Endometrial microvascular endothelial cells (primary cell): ENCODE measurements around the gene PCDHB11. TPM values are rescaled to one million over a fixed set of nuclear protein-coding genes. Genes with fewer than 3 reads are reported as not detected.
"Not testable (repeated sequence)": the region's sequence is repeated elsewhere in the genome, so short reads cannot be mapped to it uniquely, and the experiment has no call there.

Experiments used
- in situ Hi-C: cut with HindIII; loops from 2 replicates; pipeline ENCODE4 v1.10.0; 2017; ENCODE audit warnings: low sequenced_read_pairs, low pct_unique_long_range_greater_than_20kb; ENCODE audit errors: inconsistent ontology term
- total RNA-seq: library from RNA; depleted of rRNA; stranded (reverse); fragments of >200 nt; gene quantifications from one replicate; pipeline ENCODE4 v1.2.3, GENCODE V29; 2015; ENCODE audit errors: inconsistent ontology term

The PCDHB11 gene
- total RNA-seq, 1 donor from 2014 or later, result 0.19 TPM

- in situ Hi-C loops, result not testable (repeated sequence)
Observed at GRCh38 chr5:141225421-141225820, 26.0 kb downstream of the PCDHB11 start.

GRCh38 chr5:141234109-141234667 is 34.8 kb downstream of the PCDHB11 start:
- in situ Hi-C loops, result no loop called here

DNA sequence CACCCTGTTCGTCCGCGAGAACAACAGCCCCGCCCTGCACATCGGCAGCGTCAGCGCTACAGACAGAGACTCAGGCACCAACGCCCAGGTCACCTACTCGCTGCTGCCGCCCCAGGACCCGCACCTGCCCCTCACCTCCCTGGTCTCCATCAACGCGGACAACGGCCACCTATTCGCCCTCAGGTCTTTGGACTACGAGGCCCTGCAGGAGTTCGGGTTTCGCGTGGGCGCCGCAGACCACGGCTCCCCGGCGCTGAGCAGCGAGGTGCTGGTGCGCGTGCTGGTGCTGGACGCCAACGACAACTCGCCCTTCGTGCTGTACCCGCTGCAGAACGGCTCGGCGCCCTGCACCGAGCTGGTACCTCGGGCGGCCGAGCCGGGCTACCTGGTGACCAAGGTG is 36.5 kb downstream of the PCDHB11 start:
- in situ Hi-C loops, result not testable (repeated sequence)

GRCh38 chr5:141236516-141237313 is 37.3 kb downstream of the PCDHB11 start:
- in situ Hi-C loops, result no loop called here

DNA sequence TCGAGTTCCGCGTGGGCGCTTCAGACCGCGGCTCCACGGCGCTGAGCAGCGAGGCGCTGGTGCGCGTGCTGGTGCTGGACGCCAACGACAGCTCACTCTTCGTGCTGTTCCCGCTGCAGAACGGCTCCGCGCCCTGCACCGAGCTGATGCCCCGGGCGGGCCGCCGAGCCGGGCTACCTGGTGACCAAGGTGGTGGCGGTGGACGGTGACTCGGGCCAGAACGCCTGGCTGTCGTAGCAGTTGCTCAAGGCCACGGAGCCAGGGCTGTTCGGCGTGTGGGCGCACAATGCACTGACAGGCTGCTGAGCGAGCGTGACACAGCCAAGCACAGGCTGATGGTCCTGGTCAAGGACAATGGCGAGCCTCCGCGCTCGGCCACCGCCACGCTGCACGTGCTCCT is 42.1 kb downstream of the PCDHB11 start:
- in situ Hi-C loops, result no loop called here

DNA sequence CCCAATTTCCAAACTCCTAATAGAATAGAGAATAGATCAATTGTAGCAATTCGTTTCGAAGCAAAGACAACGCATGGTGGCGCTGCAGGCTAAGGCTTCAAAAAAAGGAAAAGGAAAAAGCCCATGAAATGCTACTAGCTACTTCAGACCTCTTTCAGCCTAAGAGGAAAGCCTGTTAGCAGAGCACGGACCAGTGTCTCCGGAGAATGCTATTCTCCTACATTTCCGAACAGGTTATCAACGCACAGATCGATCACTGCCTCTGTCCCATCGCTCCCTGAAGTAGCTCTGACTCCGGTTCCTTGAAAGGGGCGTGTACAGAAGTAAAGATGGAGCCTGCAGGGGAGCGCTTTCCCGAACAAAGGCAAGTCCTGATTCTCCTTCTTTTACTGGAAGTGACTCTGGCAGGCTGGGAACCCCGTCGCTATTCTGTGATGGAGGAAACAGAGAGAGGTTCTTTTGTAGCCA is 45.9 kb downstream of the PCDHB11 start, which contains the start of gene PCDHB15:
Gene PCDHB15, plus strand, starts transcription at position 146 of the 468 bp plus-strand sequence. Its CDS starts 184 bp downstream, at position 330.
- in situ Hi-C loops, result no loop called here

- in situ Hi-C loops, result not testable (repeated sequence)
Observed at GRCh38 chr5:141246971-141247370, 47.5 kb downstream of the PCDHB11 start.

DNA sequence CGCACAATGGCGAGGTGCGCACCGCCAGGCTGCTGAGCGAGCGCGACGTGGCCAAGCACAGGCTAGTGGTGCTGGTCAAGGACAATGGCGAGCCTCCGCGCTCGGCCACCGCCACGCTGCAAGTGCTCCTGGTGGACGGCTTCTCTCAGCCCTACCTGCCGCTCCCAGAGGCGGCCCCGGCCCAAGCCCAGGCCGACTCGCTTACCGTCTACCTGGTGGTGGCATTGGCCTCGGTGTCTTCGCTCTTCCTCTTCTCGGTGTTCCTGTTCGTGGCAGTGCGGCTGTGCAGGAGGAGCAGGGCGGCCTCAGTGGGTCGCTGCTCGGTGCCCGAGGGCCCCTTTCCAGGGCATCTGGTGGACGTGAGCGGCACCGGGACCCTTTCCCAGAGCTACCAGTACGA is 48.0 kb downstream of the PCDHB11 start:
- in situ Hi-C loops, result not testable (repeated sequence)

DNA sequence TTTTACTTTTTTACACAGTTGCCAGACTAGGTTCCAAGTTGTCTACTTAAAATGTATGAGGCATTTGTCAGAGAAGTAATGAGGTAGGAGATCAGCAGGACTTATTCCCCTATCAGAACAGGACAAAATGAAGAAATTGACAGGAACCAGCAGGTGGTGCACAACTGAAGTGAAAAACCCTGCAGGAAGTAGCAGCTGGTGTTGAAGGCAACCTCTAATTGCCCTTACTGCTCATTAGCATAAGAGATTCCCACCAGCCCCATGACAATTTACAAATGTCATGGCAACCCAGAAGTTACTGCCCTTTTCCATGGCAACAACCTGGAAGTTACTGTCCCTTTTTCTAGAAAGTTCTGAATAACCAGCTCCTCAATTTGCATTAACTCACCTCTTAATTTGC is 51.1 kb downstream of the PCDHB11 start:
- in situ Hi-C loops, result no loop called here

Other genes starting within 250 kb of the PCDHB11 start
- not detected for gene PCDHAC2, start 233.2 kb upstream of the PCDHB11 start, total RNA-seq
- not detected for gene PCDHB1, start 148.3 kb upstream of the PCDHB11 start, total RNA-seq
- 0.28 TPM for gene PCDHB2, start 105.0 kb upstream of the PCDHB11 start, total RNA-seq
- 0.19 TPM for gene PCDHB3, start 99.2 kb upstream of the PCDHB11 start, total RNA-seq
- 0.09 TPM for gene PCDHB4, start 77.8 kb upstream of the PCDHB11 start, total RNA-seq
- 1.4 TPM for gene PCDHB5, start 64.4 kb upstream of the PCDHB11 start, total RNA-seq
- gene PCDHB6, start 49.6 kb upstream of the PCDHB11 start, total RNA-seq, result 0.28 TPM
- 1.2 TPM for gene PCDHB7, start 27.0 kb upstream of the PCDHB11 start, total RNA-seq
- not detected for gene PCDHB8, start 21.8 kb upstream of the PCDHB11 start, total RNA-seq
- 0.28 TPM for gene PCDHB16, start 17.2 kb upstream of the PCDHB11 start, total RNA-seq
- not detected for gene PCDHB9, start 12.5 kb upstream of the PCDHB11 start, total RNA-seq
- gene PCDHB10, start 7.3 kb upstream of the PCDHB11 start, total RNA-seq, result 0.19 TPM
- not detected for gene PCDHB12, start 9.1 kb downstream of the PCDHB11 start, total RNA-seq
- 0.65 TPM for gene PCDHB13, start 14.3 kb downstream of the PCDHB11 start, total RNA-seq
- gene PCDHB14, start 23.7 kb downstream of the PCDHB11 start, total RNA-seq, result 0.37 TPM
- gene PCDHB15, start 45.8 kb downstream of the PCDHB11 start, total RNA-seq, result not detected
- gene SLC25A2, start 104.4 kb downstream of the PCDHB11 start, total RNA-seq, result 0.09 TPM
- 45.0 TPM for gene TAF7, start 121.2 kb downstream of the PCDHB11 start, total RNA-seq
- 0.09 TPM for gene PCDHGA1, start 130.9 kb downstream of the PCDHB11 start, total RNA-seq
- 0.84 TPM for gene PCDHGA2, start 139.1 kb downstream of the PCDHB11 start, total RNA-seq
- gene PCDHGA3, start 144.2 kb downstream of the PCDHB11 start, total RNA-seq, result 1.3 TPM
- 0.74 TPM for gene PCDHGB1, start 150.5 kb downstream of the PCDHB11 start, total RNA-seq
- gene PCDHGA4, start 155.4 kb downstream of the PCDHB11 start, total RNA-seq, result 3.2 TPM
- 2.0 TPM for gene PCDHGB2, start 160.4 kb downstream of the PCDHB11 start, total RNA-seq
- gene PCDHGA5, start 164.5 kb downstream of the PCDHB11 start, total RNA-seq, result 0.46 TPM
- 0.65 TPM for gene PCDHGB3, start 170.6 kb downstream of the PCDHB11 start, total RNA-seq
- gene PCDHGA6, start 174.3 kb downstream of the PCDHB11 start, total RNA-seq, result 1.2 TPM
- 1.0 TPM for gene PCDHGA7, start 183.1 kb downstream of the PCDHB11 start, total RNA-seq
- 2.4 TPM for gene PCDHGB4, start 188.1 kb downstream of the PCDHB11 start, total RNA-seq
- under 0.01 TPM for gene PCDHGA8, start 193.0 kb downstream of the PCDHB11 start, total RNA-seq
- 3.7 TPM for gene PCDHGB5, start 198.3 kb downstream of the PCDHB11 start, total RNA-seq
- 0.19 TPM for gene PCDHGA9, start 203.2 kb downstream of the PCDHB11 start, total RNA-seq
- gene PCDHGB6, start 208.4 kb downstream of the PCDHB11 start, total RNA-seq, result 1.0 TPM
- 1.1 TPM for gene PCDHGA10, start 213.4 kb downstream of the PCDHB11 start, total RNA-seq
- 1.2 TPM for gene PCDHGB7, start 218.1 kb downstream of the PCDHB11 start, total RNA-seq
- gene PCDHGA11, start 221.4 kb downstream of the PCDHB11 start, total RNA-seq, result 4.5 TPM
- gene PCDHGA12, start 230.9 kb downstream of the PCDHB11 start, total RNA-seq, result 0.74 TPM